MM.1S (cell line): ENCODE data around the gene ENTPD8.

Experiments
- CTCF ChIP-seq: fragments of 300-600 bp; sonication (generic); IDR thresholded peaks from 2 replicates; pipeline ENCODE4 v1.5.1; 2016; ENCODE audit warnings: antibody characterized with exemption, low read length, mixed read lengths
- EZH2 ChIP-seq: fragments of 300-600 bp; sonication (generic); optimal IDR thresholded peaks from 2 replicates; pipeline ENCODE3; 2017; ENCODE audit warnings: low read depth, mild to moderate bottlenecking, antibody characterized with exemption, low read length, mixed read lengths
- EZH2phosphoT487 ChIP-seq: fragments of 300-600 bp; sonication (generic); IDR thresholded peaks from 2 replicates; pipeline ENCODE4 v1.6.1; 2018; ENCODE audit warnings: antibody characterized with exemption, low read length

DNA sequence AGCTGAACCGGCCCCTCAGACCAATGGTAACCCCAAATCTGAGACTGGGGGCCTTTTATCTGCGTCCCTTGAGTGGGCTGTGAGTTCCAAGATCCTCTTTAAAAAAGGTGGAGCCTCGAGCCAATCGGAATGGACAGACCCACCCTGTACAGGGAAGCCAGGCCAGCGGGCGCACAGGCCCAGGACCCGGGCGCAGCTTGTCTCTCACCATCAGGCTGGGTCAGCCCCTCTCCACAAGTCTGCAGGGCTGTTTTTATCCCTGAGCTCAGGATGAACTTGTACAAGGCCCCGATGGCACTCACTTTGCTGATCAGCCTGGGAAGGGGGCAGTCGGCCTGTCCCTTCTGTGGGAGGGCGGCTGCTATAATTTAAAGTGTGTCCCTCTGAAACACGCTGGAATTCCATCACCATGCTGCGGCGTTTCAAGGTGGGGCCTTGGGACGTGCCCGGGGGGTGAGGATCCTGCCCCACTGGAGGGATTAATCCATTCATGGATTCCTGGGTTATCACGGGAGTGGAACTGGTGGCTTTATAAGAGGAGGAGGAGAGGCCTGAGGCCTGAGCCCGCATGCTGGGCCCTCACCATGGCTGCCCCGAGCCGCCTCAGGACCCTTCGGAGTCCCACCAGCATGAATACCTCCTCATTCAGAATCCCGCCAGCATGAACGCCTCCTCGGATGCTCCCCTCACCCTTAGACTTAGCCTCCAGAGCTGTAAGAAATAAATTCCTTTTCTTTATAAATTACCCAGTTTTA lies 32.3 kb downstream of the ENTPD8 start:
- TF ChIP-seq CTCF (no peak), EZH2 (no peak), EZH2phosphoT487 (no peak)
